AG04449 (cell line): ENCODE data around the gene COQ7.

Source experiments
- CTCF ChIA-PET: fragments of 350-600 bp; formaldehyde crosslinking; extraction: SDS; loops from one replicate; lab custom pipeline; 2021; ENCODE audit warnings: antibody characterized with exemption; lab: Yijun Ruan, JAX
- POLR2A ChIA-PET: fragments of 400-600, 350-600 bp; formaldehyde crosslinking; extraction: SDS; loops from one replicate; lab custom pipeline; 2020; ENCODE audit warnings: antibody characterized with exemption, inconsistent platforms; lab: Yijun Ruan, JAX
- DNase-seq: peaks from one replicate; pipeline ENCODE4 v3.0.0-alpha.2; 2010; ENCODE audit warnings: low read depth, low spot score
- H3K4me3 ChIP-seq: 2 replicates; pipeline ENCODE4 v1.5.1; 2011; ENCODE audit warnings: low read depth, mild to moderate bottlenecking, control low read depth, low read length
- CTCF ChIP-seq: IDR thresholded peaks from one replicate; pipeline ENCODE4 v1.5.1; 2011; ENCODE audit warnings: mild to moderate bottlenecking, moderate library complexity, low read length, control low read depth, inconsistent platforms; ENCODE audit not compliant: insufficient read depth; ENCODE audit errors: missing control alignments

The COQ7 gene

GRCh38 chr16:19126300-19126699 lies 58.9 kb downstream of the COQ7 start:
- H3K4me3 ChIP-seq, result no peak overlapping the region
- CTCF ChIA-PET, result no interaction called here
- POLR2A ChIA-PET, result no interaction called here
- DNase-seq, result no peak
- no peak for TF ChIP-seq CTCF

DNA sequence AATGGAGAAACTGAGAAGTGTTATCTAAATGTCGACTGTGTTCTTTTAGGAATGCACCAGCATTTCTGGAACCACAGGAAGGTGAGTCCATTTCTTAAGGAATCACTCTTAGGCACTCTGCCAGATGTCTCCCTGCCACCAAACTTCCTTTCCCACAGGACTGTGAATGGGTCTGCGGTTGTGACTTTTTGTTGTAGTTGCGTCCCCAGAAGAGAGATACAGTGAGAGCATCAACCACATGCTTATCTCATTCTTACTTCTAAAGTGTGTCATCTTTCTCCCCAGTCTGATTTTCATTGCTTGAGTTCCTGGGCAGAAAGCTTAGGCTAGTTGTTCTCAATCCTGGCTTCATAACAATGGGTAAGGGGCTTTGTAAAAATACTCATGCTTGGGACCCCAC lies 59.8 kb downstream of the COQ7 start:
- POLR2A ChIA-PET, result interaction anchor here (0.6 kb wide), 1 partner anchor 14 kb away, joined by 4 read pairs; no protein-coding TSS in a partner anchor
- H3K4me3 ChIP-seq, result no peak overlapping the region
- CTCF ChIA-PET, result interaction anchor here (1.6 kb wide), 1 partner anchor 41 kb away, joined by 5 read pairs; no protein-coding TSS in a partner anchor
- no peak for TF ChIP-seq CTCF
- DNase-seq, result no peak

GRCh38 chr16:19127674-19128131 lies 60.3 kb downstream of the COQ7 start:
- H3K4me3 ChIP-seq, result no peak overlapping the region
- no peak for TF ChIP-seq CTCF
- ChIA-PET POLR2A (interaction anchor here (0.6 kb wide), 1 partner anchor 15 kb away, joined by 4 read pairs; no protein-coding TSS in a partner anchor), CTCF (interaction anchor here (1.6 kb wide), 1 partner anchor 42 kb away, joined by 5 read pairs; no protein-coding TSS in a partner anchor)
- no peak for DNase-seq

GRCh38 chr16:19128454-19129200 lies 61.2 kb downstream of the COQ7 start:
- POLR2A ChIA-PET, result no interaction called here
- H3K4me3 ChIP-seq, result no peak overlapping the region
- no peak for TF ChIP-seq CTCF
- no peak for DNase-seq
- CTCF ChIA-PET, result interaction anchor here (1.0 to 1.6 kb wide), 2 partner anchors 10 to 43 kb away, joined by 4 to 5 read pairs; no protein-coding TSS in a partner anchor
